Astrocyte of the spinal cord (primary cell): Measurements from ENCODE around the gene MITD1.

Source experiments
- DNase-seq: peaks from one replicate; pipeline ENCODE4 v3.0.0; 2011; ENCODE audit warnings: low read depth, low spot score
- H3K4me3 ChIP-seq: 2 replicates; pipeline ENCODE4 v1.5.1; 2011; ENCODE audit warnings: low read depth, mild to moderate bottlenecking, low read length, moderate library complexity
- CTCF ChIP-seq: IDR thresholded peaks from 2 replicates; pipeline ENCODE4 v1.5.1; 2012; ENCODE audit warnings: low read depth, mild to moderate bottlenecking, low read length, inconsistent platforms
- in situ Hi-C: cut with HindIII; loops from 2 replicates; pipeline ENCODE4 v1.10.0; 2017; ENCODE audit warnings: low sequenced_read_pairs

MITD1 gene

GRCh38 chr2:99181624-99182000 is 754 bp upstream of the MITD1 start:
- TF ChIP-seq CTCF, result no peak
- in situ Hi-C loops, result no loop called here
- no peak for DNase-seq
- H3K4me3 ChIP-seq, result peak overlapping the region; percentile 93

GRCh38 chr2:99171377-99172140 is 9.3 kb downstream of the MITD1 start:
- no peak for DNase-seq
- no peak overlapping the region for H3K4me3 ChIP-seq
- no peak for TF ChIP-seq CTCF
- in situ Hi-C loops, result no loop called here

- no peak for TF ChIP-seq CTCF
- DNase-seq, result no peak
- in situ Hi-C loops, result no loop called here
Observed at GRCh38 chr2:99169534-99169933, 11.3 kb downstream of the MITD1 start.

GRCh38 chr2:99166218-99166617 is 14.6 kb downstream of the MITD1 start:
- H3K4me3 ChIP-seq, result no peak overlapping the region
- DNase-seq, result no peak
- no peak for TF ChIP-seq CTCF
- in situ Hi-C loops, result no loop called here

More at GRCh38 chr2:99169534-99169933, 11.3 kb downstream of the MITD1 start:
- no peak overlapping the region for H3K4me3 ChIP-seq

- DNase-seq, result no peak
- in situ Hi-C loops, result no loop called here
- no peak overlapping the region for H3K4me3 ChIP-seq
- TF ChIP-seq CTCF, result no peak
Observed at GRCh38 chr2:99159594-99159993, 21.3 kb downstream of the MITD1 start.

- no peak for TF ChIP-seq CTCF
- H3K4me3 ChIP-seq, result no peak overlapping the region
- in situ Hi-C loops, result no loop called here
- no peak for DNase-seq
Observed at GRCh38 chr2:99158599-99158998, 22.3 kb downstream of the MITD1 start.
